HepG2 (cell line): ENCODE results near the gene KLHL11. TPM values are rescaled to one million over a fixed set of nuclear protein-coding genes. Genes with fewer than 3 reads are reported as not detected.

Experiments
- ASH2L ChIP-seq: fragments of 300-600, 200-600 bp; sonication (generic); IDR thresholded peaks from 2 replicates; pipeline ENCODE4 v1.7.0; 2017; ENCODE audit warnings: low read depth, mild to moderate bottlenecking, moderate library complexity, mixed read lengths, low read length; ENCODE audit not compliant: insufficient read length
- CC2D1A ChIP-seq: sonication (generic); formaldehyde crosslinking; IDR thresholded peaks from 2 replicates; pipeline ENCODE4 v1.8.1; 2023; ENCODE audit warnings: mild to moderate bottlenecking, missing genetic modification reagents
- ELF3 ChIP-seq: IDR thresholded peaks from 2 replicates; pipeline ENCODE4 v1.6.1; 2016; ENCODE audit warnings: missing genetic modification reagents, missing compliant biosample characterization
- EP300 ChIP-seq, 3 experiments: sonication (generic) in 1 of 3; formaldehyde crosslinking in 1 of 3; IDR thresholded peaks; 2 replicates each; pipeline versions ENCODE4 v1.5.1 to v1.6.1; 2011 to 2020; ENCODE audit warnings: low read depth in 2 of 3, low read length in 2 of 3, borderline replicate concordance in 1 of 3, improper control_type of control experiment in 1 of 3, mild to moderate bottlenecking in 1 of 3, missing genetic modification reagents in 1 of 3, moderate library complexity in 1 of 3
- FOXO1 ChIP-seq: sonication (generic); formaldehyde crosslinking; IDR thresholded peaks from 2 replicates; pipeline ENCODE4 v1.4.0; 2020; ENCODE audit warnings: missing genetic modification reagents
- HOXA5 ChIP-seq: sonication (generic); formaldehyde crosslinking; IDR thresholded peaks from 2 replicates; pipeline ENCODE4 v1.4.0; 2020; ENCODE audit warnings: missing genetic modification reagents
- IRF2 ChIP-seq: IDR thresholded peaks from 2 replicates; pipeline ENCODE4 v1.6.1; 2018; ENCODE audit warnings: missing genetic modification reagents, missing compliant biosample characterization
- KAT8 ChIP-seq: IDR thresholded peaks from 2 replicates; pipeline ENCODE4 v1.6.1; 2016; ENCODE audit warnings: missing genetic modification reagents, missing compliant biosample characterization
- SP2 ChIP-seq: sonication (generic); formaldehyde crosslinking; IDR thresholded peaks from 2 replicates; pipeline ENCODE4 v1.5.1; 2020; ENCODE audit warnings: mild to moderate bottlenecking, missing genetic modification reagents
- ZKSCAN1 ChIP-seq: fragments of 150-350 bp; IDR thresholded peaks from 2 replicates; pipeline ENCODE4 v1.6.1; 2014; ENCODE audit warnings: low read length
- ZNF232 ChIP-seq: sonication (generic); formaldehyde crosslinking; IDR thresholded peaks from 2 replicates; pipeline ENCODE4 v1.4.0; 2020; ENCODE audit warnings: missing genetic modification reagents, borderline replicate concordance
- ZNF260 ChIP-seq: sonication (generic); formaldehyde crosslinking; IDR thresholded peaks from 2 replicates; pipeline ENCODE4 v1.4.0; 2020; ENCODE audit warnings: missing genetic modification reagents, low read depth, mild to moderate bottlenecking, borderline replicate concordance
- ZNF484 ChIP-seq: sonication (generic); formaldehyde crosslinking; IDR thresholded peaks from 2 replicates; pipeline ENCODE4 v1.5.1; 2020; ENCODE audit warnings: mild to moderate bottlenecking, low read depth, missing genetic modification reagents, borderline replicate concordance
- ZNF776 ChIP-seq: sonication (generic); formaldehyde crosslinking; IDR thresholded peaks from 2 replicates; pipeline ENCODE4 v1.4.0; 2020; ENCODE audit warnings: mild to moderate bottlenecking, missing genetic modification reagents
- ZNF878 ChIP-seq: sonication (generic); formaldehyde crosslinking; IDR thresholded peaks from 2 replicates; pipeline ENCODE4 v1.8.1; 2023; ENCODE audit warnings: mild to moderate bottlenecking, missing genetic modification reagents, moderate library complexity
- polyA plus RNA-seq, 8 experiments: library from polyadenylated mRNA; depleted of rRNA in 3 of 8; stranded (reverse) in 7 of 8; unstranded in 1 of 8; fragments of >200 nt; fragmentation: Illumina TruSeq in 4 of 8; extraction: Trizol in 4 of 8; gene quantifications; 2 replicates each; pipeline versions ENCODE4 v1.2.1 to v1.2.3, GENCODE V29; 2011 to 2016; ENCODE audit warnings: low read depth in 4 of 8, missing spikeins in 1 of 8, mixed read lengths in 1 of 8; ENCODE audit not compliant: insufficient read depth in 1 of 8
- total RNA-seq, 5 experiments: library from RNA; depleted of rRNA; stranded (reverse); fragments of >200 nt; fragmentation: Illumina TruSeq; extraction: Trizol; gene quantifications; 2 replicates each; pipeline ENCODE4 v1.2.3, GENCODE V29; 2016; ENCODE audit warnings: low read depth in 1 of 5
- TF ChIP-seq, protein P1 (sequence below): sonication (generic); formaldehyde crosslinking; IDR thresholded peaks from 2 replicates; pipeline ENCODE4 v1.5.1; 2020; ENCODE audit warnings: mild to moderate bottlenecking, missing genetic modification reagents, moderate library complexity
- TF ChIP-seq, protein P2 (sequence below): sonication (generic); formaldehyde crosslinking; IDR thresholded peaks from 2 replicates; pipeline ENCODE4 v1.4.0; 2020; ENCODE audit warnings: low read depth, mild to moderate bottlenecking, missing genetic modification reagents
- TF ChIP-seq, protein P3 (sequence below): sonication (generic); formaldehyde crosslinking; IDR thresholded peaks from 2 replicates; pipeline ENCODE4 v1.4.0; 2020; ENCODE audit warnings: missing genetic modification reagents, mild to moderate bottlenecking, borderline replicate concordance
- TF ChIP-seq, protein P4 (sequence below): IDR thresholded peaks from 2 replicates; pipeline ENCODE4 v1.6.1; 2016; ENCODE audit warnings: mild to moderate bottlenecking, missing biosample characterization, missing genetic modification reagents

Gene KLHL11
- total and polyA plus RNA-seq, 2 of the 13 experiments (the other 11 are each of a cell fraction or from before 2014, with no cell fraction given) = 7.7 to 27.5 TPM

DNA sequence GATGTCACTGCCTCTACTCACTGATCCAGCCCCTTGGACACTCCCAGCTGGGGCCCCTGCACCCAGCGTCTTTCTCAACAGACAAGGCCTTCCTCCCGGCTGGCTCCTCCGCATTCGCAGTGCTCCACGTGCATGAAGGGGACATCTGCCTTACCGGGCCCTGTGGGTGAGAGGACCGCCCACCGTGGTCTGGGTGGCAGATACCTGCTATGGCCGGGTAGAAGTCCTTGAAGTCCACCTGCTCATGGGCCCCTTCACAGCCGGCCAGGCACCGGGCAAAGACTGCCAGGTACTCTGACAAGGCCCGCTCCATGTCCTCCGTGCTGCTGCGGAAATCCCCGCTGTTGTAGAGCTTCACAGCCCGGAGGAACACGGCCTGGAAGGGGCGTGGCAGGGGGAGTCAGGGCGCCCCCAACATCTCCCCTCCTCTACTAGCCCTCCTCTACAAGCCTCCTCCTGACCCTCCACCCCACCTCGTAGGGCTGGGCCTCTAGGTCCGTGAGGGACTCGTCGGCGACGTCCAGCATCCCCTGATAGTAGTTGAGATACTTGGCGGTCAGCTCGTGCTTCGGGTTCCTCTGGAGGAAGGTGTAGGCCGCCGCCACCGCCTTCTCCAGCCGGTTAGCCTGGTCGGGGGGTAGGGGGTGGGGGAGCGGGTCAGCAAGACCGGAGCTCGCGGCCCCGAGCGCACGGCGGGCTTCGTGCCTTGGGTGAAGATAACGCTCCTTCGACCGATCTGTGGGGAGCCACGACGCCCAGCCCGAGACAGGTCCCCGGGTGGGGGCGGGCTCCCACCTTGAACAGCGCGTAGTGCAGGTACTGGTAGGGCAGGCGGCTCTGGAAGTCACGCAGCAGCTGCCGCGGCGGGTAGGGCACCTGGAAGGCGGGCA, 54.3 kb downstream of the KLHL11 start (continued):
- TF ChIP-seq ZNF878 (CRISPR knock-in tag) (no peak), ZKSCAN1 (no peak), SP2 (CRISPR knock-in tag) (no peak), ELF3 (CRISPR knock-in tag) (no peak), ASH2L (no peak), IRF2 (peak; percentile 29; the same call in 1 of the 2 replicates), ZNF232 (no peak), KAT8 (CRISPR knock-in tag) (no peak), ZNF776 (CRISPR knock-in tag) (peak; percentile 77; the same call in 1 of the 2 replicates), ZNF260 (CRISPR knock-in tag) (no peak), EP300 (IDR thresholded peaks at IDR 0.05; ENCODE audit: low read depth in 2 of 2, low read length in 2 of 2) (no peak), EP300 (CRISPR knock-in tag; IDR thresholded peaks at IDR 0.05; ENCODE audit: borderline replicate concordance) (no peak; the same call in 1 of the 2 replicates), FOXO1 (CRISPR knock-in tag) (0 out of 2 replicates have a peak, but pooled peaks have one; percentile 11), HOXA5 (CRISPR knock-in tag) (no peak), CC2D1A (CRISPR knock-in tag) (no peak), ZNF484 (CRISPR knock-in tag) (no peak)
- TF ChIP-seq, protein P1, sequence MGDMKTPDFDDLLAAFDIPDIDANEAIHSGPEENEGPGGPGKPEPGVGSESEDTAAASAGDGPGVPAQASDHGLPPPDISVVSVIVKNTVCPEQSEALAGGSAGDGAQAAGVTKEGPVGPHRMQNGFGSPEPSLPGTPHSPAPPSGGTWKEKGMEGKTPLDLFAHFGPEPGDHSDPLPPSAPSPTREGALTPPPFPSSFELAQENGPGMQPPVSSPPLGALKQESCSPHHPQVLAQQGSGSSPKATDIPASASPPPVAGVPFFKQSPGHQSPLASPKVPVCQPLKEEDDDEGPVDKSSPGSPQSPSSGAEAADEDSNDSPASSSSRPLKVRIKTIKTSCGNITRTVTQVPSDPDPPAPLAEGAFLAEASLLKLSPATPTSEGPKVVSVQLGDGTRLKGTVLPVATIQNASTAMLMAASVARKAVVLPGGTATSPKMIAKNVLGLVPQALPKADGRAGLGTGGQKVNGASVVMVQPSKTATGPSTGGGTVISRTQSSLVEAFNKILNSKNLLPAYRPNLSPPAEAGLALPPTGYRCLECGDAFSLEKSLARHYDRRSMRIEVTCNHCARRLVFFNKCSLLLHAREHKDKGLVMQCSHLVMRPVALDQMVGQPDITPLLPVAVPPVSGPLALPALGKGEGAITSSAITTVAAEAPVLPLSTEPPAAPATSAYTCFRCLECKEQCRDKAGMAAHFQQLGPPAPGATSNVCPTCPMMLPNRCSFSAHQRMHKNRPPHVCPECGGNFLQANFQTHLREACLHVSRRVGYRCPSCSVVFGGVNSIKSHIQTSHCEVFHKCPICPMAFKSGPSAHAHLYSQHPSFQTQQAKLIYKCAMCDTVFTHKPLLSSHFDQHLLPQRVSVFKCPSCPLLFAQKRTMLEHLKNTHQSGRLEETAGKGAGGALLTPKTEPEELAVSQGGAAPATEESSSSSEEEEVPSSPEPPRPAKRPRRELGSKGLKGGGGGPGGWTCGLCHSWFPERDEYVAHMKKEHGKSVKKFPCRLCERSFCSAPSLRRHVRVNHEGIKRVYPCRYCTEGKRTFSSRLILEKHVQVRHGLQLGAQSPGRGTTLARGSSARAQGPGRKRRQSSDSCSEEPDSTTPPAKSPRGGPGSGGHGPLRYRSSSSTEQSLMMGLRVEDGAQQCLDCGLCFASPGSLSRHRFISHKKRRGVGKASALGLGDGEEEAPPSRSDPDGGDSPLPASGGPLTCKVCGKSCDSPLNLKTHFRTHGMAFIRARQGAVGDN (CRISPR knock-in tag) = peak; percentile 73
- TF ChIP-seq, protein P2, sequence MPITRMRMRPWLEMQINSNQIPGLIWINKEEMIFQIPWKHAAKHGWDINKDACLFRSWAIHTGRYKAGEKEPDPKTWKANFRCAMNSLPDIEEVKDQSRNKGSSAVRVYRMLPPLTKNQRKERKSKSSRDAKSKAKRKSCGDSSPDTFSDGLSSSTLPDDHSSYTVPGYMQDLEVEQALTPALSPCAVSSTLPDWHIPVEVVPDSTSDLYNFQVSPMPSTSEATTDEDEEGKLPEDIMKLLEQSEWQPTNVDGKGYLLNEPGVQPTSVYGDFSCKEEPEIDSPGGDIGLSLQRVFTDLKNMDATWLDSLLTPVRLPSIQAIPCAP (CRISPR knock-in tag) = no peak
- TF ChIP-seq, protein P3, sequence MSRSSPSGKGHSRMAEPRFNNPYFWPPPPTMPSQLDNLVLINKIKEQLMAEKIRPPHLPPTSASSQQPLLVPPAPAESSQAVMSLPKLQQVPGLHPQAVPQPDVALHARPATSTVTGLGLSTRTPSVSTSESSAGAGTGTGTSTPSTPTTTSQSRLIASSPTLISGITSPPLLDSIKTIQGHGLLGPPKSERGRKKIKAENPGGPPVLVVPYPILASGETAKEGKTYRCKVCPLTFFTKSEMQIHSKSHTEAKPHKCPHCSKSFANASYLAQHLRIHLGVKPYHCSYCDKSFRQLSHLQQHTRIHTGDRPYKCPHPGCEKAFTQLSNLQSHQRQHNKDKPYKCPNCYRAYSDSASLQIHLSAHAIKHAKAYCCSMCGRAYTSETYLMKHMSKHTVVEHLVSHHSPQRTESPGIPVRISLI = no peak
- TF ChIP-seq, protein P4, sequence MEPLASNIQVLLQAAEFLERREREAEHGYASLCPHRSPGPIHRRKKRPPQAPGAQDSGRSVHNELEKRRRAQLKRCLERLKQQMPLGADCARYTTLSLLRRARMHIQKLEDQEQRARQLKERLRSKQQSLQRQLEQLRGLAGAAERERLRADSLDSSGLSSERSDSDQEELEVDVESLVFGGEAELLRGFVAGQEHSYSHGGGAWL (CRISPR knock-in tag) = peak; percentile 58
